ENCODE measurements around the gene ZBTB16.

Gene ZBTB16

GRCh38 chr11:114290503-114291235, 231.2 kb downstream of the ZBTB16 start:
- DNase-seq = no peak

- DNase-seq = no peak
These were observed 231.9 kb downstream of the ZBTB16 start for GRCh38 chr11:114291381-114291780.

DNA sequence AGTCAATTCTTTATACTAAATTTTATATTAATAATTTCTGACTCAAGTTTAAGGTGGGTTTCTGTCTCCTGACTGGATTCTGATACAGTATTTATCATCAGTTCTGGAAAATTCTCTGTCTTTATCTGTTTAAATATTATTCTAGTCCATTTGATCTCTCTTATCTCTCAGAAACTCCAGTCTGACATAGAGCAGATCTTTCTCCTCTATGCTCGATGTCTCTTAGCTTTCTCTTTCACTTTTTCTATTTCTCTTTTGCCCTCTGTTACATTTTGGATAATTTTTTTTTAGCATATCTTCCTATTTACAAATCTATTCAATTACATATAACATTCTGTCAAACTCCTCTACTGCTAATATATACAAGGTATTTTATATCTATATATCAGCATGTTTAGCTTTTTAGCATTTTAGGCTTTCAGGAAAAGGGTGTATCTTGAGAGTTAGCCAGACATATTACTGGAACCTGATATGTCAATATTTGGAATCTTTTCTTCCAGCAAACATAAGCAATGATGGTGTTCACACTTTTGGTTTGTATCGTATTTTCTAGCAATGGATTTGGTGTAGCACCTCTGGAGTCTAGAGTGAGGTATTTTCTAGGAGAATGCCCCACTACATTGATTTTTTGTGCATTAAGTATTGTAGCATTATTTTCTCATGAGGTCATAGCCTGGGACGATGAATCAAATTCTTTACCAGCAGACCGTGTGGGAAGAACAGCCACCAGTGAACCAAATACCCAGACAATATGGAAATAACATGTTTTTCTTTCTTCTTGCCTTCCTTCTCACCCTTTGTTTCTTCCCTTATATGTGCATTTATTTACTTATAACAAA, 232.6 kb downstream of the ZBTB16 start:
- DNase-seq = no peak

DNA sequence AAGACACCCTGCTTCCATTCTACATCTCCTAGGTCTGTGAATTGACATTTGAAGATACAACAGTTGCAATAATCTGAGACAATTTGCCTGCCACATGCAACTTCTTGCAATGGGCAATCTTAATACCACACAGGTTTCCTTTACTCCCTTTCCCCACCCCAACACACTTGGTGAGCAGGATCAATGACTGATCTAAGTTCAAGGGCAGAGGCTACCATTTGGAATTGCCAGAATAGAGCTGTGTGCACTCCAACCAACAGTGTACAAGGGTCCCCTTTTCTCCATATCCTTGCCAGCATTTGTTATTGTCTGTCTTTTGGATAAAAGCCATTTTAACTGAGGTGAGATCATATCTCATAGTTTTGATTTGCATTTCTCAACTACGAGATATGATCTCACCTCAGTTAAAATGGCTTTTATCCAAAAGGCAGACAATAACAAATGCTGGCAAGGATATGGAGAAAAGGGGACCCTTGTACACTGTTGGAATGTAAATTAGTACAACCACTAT, 233.7 kb downstream of the ZBTB16 start:
- no peak for DNase-seq

DNA sequence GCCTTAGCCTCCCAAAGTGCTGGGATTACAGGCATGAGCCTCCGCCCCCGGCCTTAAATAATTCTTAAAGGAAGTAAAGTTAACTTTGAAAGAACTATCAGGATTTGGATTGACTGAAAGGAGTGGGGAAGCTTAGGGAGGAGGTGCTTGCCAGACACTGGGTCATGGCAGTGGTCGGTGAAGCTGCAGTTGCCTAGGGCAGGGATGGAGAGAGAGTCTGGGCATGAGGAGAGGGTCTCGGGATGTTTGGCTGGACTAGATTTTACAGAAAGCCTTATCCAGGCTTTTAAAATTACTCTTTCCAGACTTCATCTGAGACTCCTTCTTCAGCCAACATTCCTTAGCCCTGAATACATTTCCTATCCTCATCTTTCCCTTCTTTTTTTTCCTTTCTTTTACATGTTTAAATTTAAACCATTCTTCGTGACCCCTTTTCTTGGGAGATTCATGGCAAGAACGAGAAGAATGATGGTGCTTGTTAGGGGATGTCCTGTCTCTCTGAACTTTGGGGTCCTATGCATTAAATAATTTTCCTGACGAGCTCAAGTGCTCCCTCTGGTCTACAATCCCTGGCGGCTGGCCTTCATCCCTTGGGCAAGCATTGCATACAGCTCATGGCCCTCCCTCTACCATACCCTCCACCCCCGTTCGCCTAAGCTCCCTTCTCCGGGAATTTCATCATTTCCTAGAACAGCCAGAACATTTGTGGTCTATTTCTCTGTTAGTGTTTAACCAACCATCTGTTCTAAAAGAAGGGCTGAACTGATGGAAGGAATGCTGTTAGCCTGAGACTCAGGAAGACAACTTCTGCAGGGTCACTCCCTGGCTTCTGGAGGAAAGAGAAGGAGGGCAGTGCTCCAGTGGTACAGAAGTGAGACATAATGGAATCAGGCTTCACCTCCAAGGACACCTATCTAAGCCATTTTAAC, 236.4 kb downstream of the ZBTB16 start, which contains the start of gene NNMT:
NNMT (plus strand) TSS at position 724 of the 929 bp plus-strand sequence; CDS start at position 882, 158 bp downstream.
- no peak for DNase-seq

- no peak for DNase-seq
These were observed 237.3 kb downstream of the ZBTB16 start for GRCh38 chr11:114296605-114297372.

- DNase-seq = no peak
These were observed 238.5 kb downstream of the ZBTB16 start for GRCh38 chr11:114297806-114298709.

- no peak for DNase-seq
These were observed 239.2 kb downstream of the ZBTB16 start for GRCh38 chr11:114298710-114299109.

All from DMS79 (cell line).